HAP-1 (cell line): Measurements from ENCODE around the gene RCC1.
"Not testable (repeated sequence)": the region's sequence is repeated elsewhere in the genome, so short reads cannot be mapped to it uniquely, and the experiment has no call there.

Experiments
- DNase-seq, 2 experiments: peaks; one replicate each; pipeline ENCODE4 v3.0.0-alpha.2; 2016 to 2020; ENCODE audit warnings: low spot score in 2 of 2
- H3K27me3 ChIP-seq: fragments of 250-450 bp; sonication (Bioruptor Pico); 2 replicates; pipeline ENCODE4 v1.5.1; 2020; ENCODE audit warnings: low read depth, mild to moderate bottlenecking, moderate library complexity
- H3K36me3 ChIP-seq: fragments of 250-450 bp; sonication (Bioruptor Pico); replicated peaks from 2 replicates; pipeline ENCODE4 v1.5.1; 2020; ENCODE audit warnings: mild to moderate bottlenecking
- H3K4me1 ChIP-seq: fragments of 250-450 bp; sonication (Bioruptor Pico); 2 replicates; pipeline ENCODE4 v1.5.1; 2020; ENCODE audit warnings: mild to moderate bottlenecking
- H3K4me3 ChIP-seq: fragments of 250-450 bp; sonication (Bioruptor Pico); 2 replicates; pipeline ENCODE4 v1.5.1; 2020; ENCODE audit warnings: mild to moderate bottlenecking, moderate library complexity
- H3K9me3 ChIP-seq: fragments of 250-450 bp; sonication (Bioruptor Pico); 2 replicates; pipeline ENCODE4 v1.5.1; 2020; ENCODE audit warnings: mild to moderate bottlenecking, moderate library complexity
- in situ Hi-C: fragments of 300-500 bp; cut with MboI; formaldehyde crosslinking; loops from 3 replicates; pipeline ENCODE4 v1.14.3; 2020; ENCODE audit warnings: low sequenced_read_pairs, inconsistent platforms, mixed read lengths

Gene RCC1

GRCh38 chr1:28573564-28573963, 67.7 kb downstream of the RCC1 start:
- peaks cover 11% of the 10 kb centered on the region for H3K4me1 ChIP-seq
- no peaks in the 10 kb centered on the region for H3K9me3 ChIP-seq
- no peaks in the 10 kb centered on the region for H3K27me3 ChIP-seq
- H3K4me3 ChIP-seq, result no peak overlapping the region
- in situ Hi-C loops, result no loop called here
- H3K36me3 ChIP-seq, result peaks cover 56% of the 10 kb centered on the region
- no peak for DNase-seq

- Histone ChIP-seq H3K4me3 (no peak overlapping the region), H3K9me3 (no peaks in the 10 kb centered on the region), H3K27me3 (no peaks in the 10 kb centered on the region), H3K36me3 (peaks cover 70% of the 10 kb centered on the region), H3K4me1 (peaks cover 17% of the 10 kb centered on the region)
- DNase-seq, result peak in 1 of 2 experiments; percentile 42
- in situ Hi-C loops, result no loop called here
Measured at GRCh38 chr1:28577052-28577678, 71.3 kb downstream of the RCC1 start.

- no peaks in the 10 kb centered on the region for H3K9me3 ChIP-seq
- peaks cover 68% of the 10 kb centered on the region for H3K36me3 ChIP-seq
- H3K4me3 ChIP-seq, result no peak overlapping the region
- H3K27me3 ChIP-seq, result no peaks in the 10 kb centered on the region
- peak in 1 of 2 experiments; percentile 28 for DNase-seq
- in situ Hi-C loops, result no loop called here
- H3K4me1 ChIP-seq, result peaks cover 18% of the 10 kb centered on the region
Measured at GRCh38 chr1:28577738-28578536, 72.1 kb downstream of the RCC1 start.

GRCh38 chr1:28578696-28579218, 72.9 kb downstream of the RCC1 start:
- peaks cover 20% of the 10 kb centered on the region for H3K4me1 ChIP-seq
- H3K36me3 ChIP-seq, result peaks cover 61% of the 10 kb centered on the region
- H3K4me3 ChIP-seq, result no peak overlapping the region
- no peak for DNase-seq
- no peaks in the 10 kb centered on the region for H3K9me3 ChIP-seq
- in situ Hi-C loops, result no loop called here
- H3K27me3 ChIP-seq, result no peaks in the 10 kb centered on the region

GRCh38 chr1:28579401-28579800, 73.6 kb downstream of the RCC1 start:
- Histone ChIP-seq H3K4me1 (peaks cover 20% of the 10 kb centered on the region), H3K27me3 (no peaks in the 10 kb centered on the region), H3K4me3 (peak overlapping the region; percentile 100), H3K36me3 (peaks cover 58% of the 10 kb centered on the region), H3K9me3 (no peaks in the 10 kb centered on the region)
- in situ Hi-C loops, result no loop called here
- DNase-seq, result no peak

GRCh38 chr1:28580722-28581530, 75.1 kb downstream of the RCC1 start:
- H3K9me3 ChIP-seq, result no peaks in the 10 kb centered on the region
- DNase-seq, result peak; percentile 26 to 60
- H3K36me3 ChIP-seq, result peaks cover 53% of the 10 kb centered on the region
- H3K27me3 ChIP-seq, result no peaks in the 10 kb centered on the region
- H3K4me1 ChIP-seq, result peaks cover 11% of the 10 kb centered on the region
- peak overlapping the region; percentile 100 for H3K4me3 ChIP-seq
- in situ Hi-C loops, result no loop called here

- peak; percentile 88 to 95 for DNase-seq
Measured at GRCh38 chr1:28581531-28582247, 75.8 kb downstream of the RCC1 start.

GRCh38 chr1:28582248-28582615, 76.4 kb downstream of the RCC1 start:
- H3K9me3 ChIP-seq, result no peaks in the 10 kb centered on the region
- DNase-seq, result peak; percentile 46 to 54
- H3K36me3 ChIP-seq, result peaks cover 44% of the 10 kb centered on the region
- in situ Hi-C loops, result no loop called here
- H3K4me3 ChIP-seq, result peak overlapping the region; percentile 100
- peaks cover 11% of the 10 kb centered on the region for H3K4me1 ChIP-seq
- H3K27me3 ChIP-seq, result no peaks in the 10 kb centered on the region

More at GRCh38 chr1:28581531-28582247, 75.8 kb downstream of the RCC1 start:
- Histone ChIP-seq H3K4me1 (peaks cover 11% of the 10 kb centered on the region), H3K4me3 (peak overlapping the region; percentile 100), H3K27me3 (no peaks in the 10 kb centered on the region), H3K36me3 (peaks cover 49% of the 10 kb centered on the region), H3K9me3 (no peaks in the 10 kb centered on the region)
- in situ Hi-C loops, result no loop called here

GRCh38 chr1:28586585-28587391, 80.9 kb downstream of the RCC1 start:
- DNase-seq, H3K27me3 ChIP-seq, H3K4me3 ChIP-seq, in situ Hi-C loops, H3K36me3 ChIP-seq, H3K4me1 ChIP-seq, H3K9me3 ChIP-seq: not testable (repeated sequence)
